Measurements from ENCODE around the gene HIVEP3.

HIVEP3 gene

GRCh38 chr1:41780322-41780721, 138.4 kb downstream of the HIVEP3 start:
- H3K4me1 ChIP-seq (ENCODE audit: control insufficient read depth, insufficient read depth, low read length), result peaks cover 9% of the 10 kb centered on the region
- CTCF ChIA-PET, result interaction anchor here (0.6 to 2.1 kb wide), 4 partner anchors 12 to 201 kb away, joined by 3 to 8 read pairs (median 4); no protein-coding TSS in a partner anchor
- TF ChIP-seq ZNF747 (tag by site-specific recombination; IDR thresholded peaks at IDR 0.05), result no peak
- TF ChIP-seq ZNF692 (tag by site-specific recombination; IDR thresholded peaks at IDR 0.05), result peak; percentile 94
- TF ChIP-seq ZNF404 (tag by site-specific recombination; IDR thresholded peaks at IDR 0.05), result no peak
- TF ChIP-seq ZNF239 (tag by site-specific recombination; IDR thresholded peaks at IDR 0.05), result no peak
- TF ChIP-seq ZFP69B (tag by site-specific recombination; IDR thresholded peaks at IDR 0.05), result peak; percentile 88
- no peak for TF ChIP-seq ZNF830 (tag by site-specific recombination; IDR thresholded peaks at IDR 0.05; ENCODE audit: low read depth)
- no peak for TF ChIP-seq ZNF121 (tag by site-specific recombination; IDR thresholded peaks at IDR 0.05)

GRCh38 chr1:41779360-41779759, 139.4 kb downstream of the HIVEP3 start:
- Histone ChIP-seq H3K4me3 (ENCODE audit: low read depth, low read length) (no peak overlapping the region), H3K27ac (ENCODE audit: extremely low read depth, low read depth, low read length) (no peak overlapping the region), H3K9me3 (ENCODE audit: control insufficient read depth, insufficient read depth, low read depth, low read length) (no peaks in the 10 kb centered on the region), H3K36me3 (ENCODE audit: control insufficient read depth in 2 of 2, insufficient read depth in 1 of 2, low read length in 2 of 2) (no peaks in the 10 kb centered on the region), H3K4me1 (ENCODE audit: control insufficient read depth, insufficient read depth, low read length) (peaks cover 9% of the 10 kb centered on the region)
- ChIA-PET POLR2A (no interaction called here), CTCF (interaction anchor here (0.6 to 2.1 kb wide), 4 partner anchors 11 to 200 kb away, joined by 3 to 8 read pairs (median 4); no protein-coding TSS in a partner anchor)
- TF ChIP-seq ZNF626 (tag by site-specific recombination; IDR thresholded peaks at IDR 0.05) (no peak), ZNF510 (tag by site-specific recombination; IDR thresholded peaks at IDR 0.05; ENCODE audit: insufficient replicate concordance) (no peak), YY2 (tag by site-specific recombination; IDR thresholded peaks at IDR 0.05) (no peak), ZBTB7A (tag by site-specific recombination; IDR thresholded peaks at IDR 0.05; ENCODE audit: low read depth) (no peak), KLF1 (tag by site-specific recombination; IDR thresholded peaks at IDR 0.05) (no peak), ZNF155 (tag by site-specific recombination; IDR thresholded peaks at IDR 0.05) (no peak), ZBTB8A (tag by site-specific recombination; IDR thresholded peaks at IDR 0.05) (no peak), ZNF211 (tag by site-specific recombination; IDR thresholded peaks at IDR 0.05; ENCODE audit: low read depth) (no peak), ZNF19 (tag by site-specific recombination; IDR thresholded peaks at IDR 0.05; ENCODE audit: low read depth) (no peak), ZBTB20 (tag by site-specific recombination; IDR thresholded peaks at IDR 0.05) (no peak), ZNF24 (tag by site-specific recombination; IDR thresholded peaks at IDR 0.05) (no peak), ZNF169 (tag by site-specific recombination; IDR thresholded peaks at IDR 0.05) (no peak), GFI1B (tag by site-specific recombination; IDR thresholded peaks at IDR 0.05) (no peak), KLF7 (tag by site-specific recombination; IDR thresholded peaks at IDR 0.05; ENCODE audit: borderline replicate concordance) (no peak), ZNF48 (tag by site-specific recombination; IDR thresholded peaks at IDR 0.05) (no peak), ATF2 (tag by site-specific recombination; IDR thresholded peaks at IDR 0.05; ENCODE audit: low read depth) (no peak), REST (tag by site-specific recombination; IDR thresholded peaks at IDR 0.05) (no peak), HOXA7 (CRISPR knock-in tag; IDR thresholded peaks at IDR 0.05; ENCODE audit: borderline replicate concordance) (no peak)

More at GRCh38 chr1:41780322-41780721, 138.4 kb downstream of the HIVEP3 start:
- POLR2A ChIA-PET, result no interaction called here
- no peak overlapping the region for H3K27ac ChIP-seq (ENCODE audit: extremely low read depth, low read depth, low read length)
- no peaks in the 10 kb centered on the region for H3K36me3 ChIP-seq (ENCODE audit: control insufficient read depth in 2 of 2, insufficient read depth in 1 of 2, low read length in 2 of 2)
- H3K9me3 ChIP-seq (ENCODE audit: control insufficient read depth, insufficient read depth, low read depth, low read length), result no peaks in the 10 kb centered on the region
- no peak overlapping the region for H3K4me3 ChIP-seq (ENCODE audit: low read depth, low read length)

Measured in HEK293 (cell line).